Measurements from ENCODE around the gene PNPLA1. TPM values are rescaled to one million over a fixed set of nuclear protein-coding genes. Genes with fewer than 3 reads are reported as not detected.

Gene PNPLA1
- total RNA-seq, 4 donors from 2014 or later: not detected

- no peak overlapping the region for H3K4me3 ChIP-seq
- DNase-seq (no peak), ATAC-seq (no peak)
- H3K27ac ChIP-seq: no peak overlapping the region
- TF ChIP-seq, protein P1, sequence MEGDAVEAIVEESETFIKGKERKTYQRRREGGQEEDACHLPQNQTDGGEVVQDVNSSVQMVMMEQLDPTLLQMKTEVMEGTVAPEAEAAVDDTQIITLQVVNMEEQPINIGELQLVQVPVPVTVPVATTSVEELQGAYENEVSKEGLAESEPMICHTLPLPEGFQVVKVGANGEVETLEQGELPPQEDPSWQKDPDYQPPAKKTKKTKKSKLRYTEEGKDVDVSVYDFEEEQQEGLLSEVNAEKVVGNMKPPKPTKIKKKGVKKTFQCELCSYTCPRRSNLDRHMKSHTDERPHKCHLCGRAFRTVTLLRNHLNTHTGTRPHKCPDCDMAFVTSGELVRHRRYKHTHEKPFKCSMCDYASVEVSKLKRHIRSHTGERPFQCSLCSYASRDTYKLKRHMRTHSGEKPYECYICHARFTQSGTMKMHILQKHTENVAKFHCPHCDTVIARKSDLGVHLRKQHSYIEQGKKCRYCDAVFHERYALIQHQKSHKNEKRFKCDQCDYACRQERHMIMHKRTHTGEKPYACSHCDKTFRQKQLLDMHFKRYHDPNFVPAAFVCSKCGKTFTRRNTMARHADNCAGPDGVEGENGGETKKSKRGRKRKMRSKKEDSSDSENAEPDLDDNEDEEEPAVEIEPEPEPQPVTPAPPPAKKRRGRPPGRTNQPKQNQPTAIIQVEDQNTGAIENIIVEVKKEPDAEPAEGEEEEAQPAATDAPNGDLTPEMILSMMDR (IDR thresholded peaks at IDR 0.05 in 4 of 5, conservative IDR thresholded peaks at IDR 0.05 in 1 of 5): no peak
- no peak for TF ChIP-seq POLR2A (IDR thresholded peaks at IDR 0.05)
- peaks cover 0 to 76% of the 10 kb centered on the region in 2 donors for H3K36me3 ChIP-seq
- H3K9me3 ChIP-seq: no peaks in the 10 kb centered on the region
- intact Hi-C loops (cut with DNase I; ENCODE audit: low total_unique reads) (no loop called here), in situ Hi-C loops (cut with MboI; ENCODE audit: low sequenced_read_pairs in 4 of 4) (no loop called here)
- H3K27me3 ChIP-seq: no peaks in the 10 kb centered on the region
- H3K4me1 ChIP-seq: no peaks in the 10 kb centered on the region
Measured at GRCh38 chr6:36229223-36229622, 40.6 kb upstream of the PNPLA1 start.

DNA sequence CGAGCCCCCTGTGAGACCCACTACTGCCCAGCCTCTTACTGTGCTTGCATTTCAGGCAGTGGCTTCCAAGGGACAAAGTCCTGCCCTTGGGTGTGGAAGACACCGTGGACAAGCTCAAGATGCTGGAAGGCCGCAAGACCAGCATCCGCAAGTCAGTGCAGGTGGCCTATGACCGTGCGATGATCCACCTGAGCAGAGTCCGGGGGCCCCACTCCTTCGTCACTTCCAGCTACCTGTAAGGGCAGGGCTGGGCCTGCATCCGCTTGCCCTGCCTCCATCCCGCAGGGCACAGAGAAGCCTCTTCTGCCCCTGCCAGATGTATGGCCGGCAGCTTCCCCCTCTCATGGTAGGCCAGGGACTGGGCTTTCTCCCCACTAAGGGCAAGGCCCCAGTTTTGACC is 39.5 kb upstream of the PNPLA1 start:
- intact Hi-C loops (cut with DNase I; ENCODE audit: low total_unique reads) (no loop called here), in situ Hi-C loops (cut with MboI; ENCODE audit: low sequenced_read_pairs in 4 of 4) (no loop called here)
- H3K4me3 ChIP-seq: no peak overlapping the region
- H3K27me3 ChIP-seq: no peaks in the 10 kb centered on the region
- H3K27ac ChIP-seq: no peak overlapping the region
- peaks cover 0 to 65% of the 10 kb centered on the region in 2 donors for H3K36me3 ChIP-seq
- ATAC-seq (no peak), DNase-seq (no peak)
- H3K9me3 ChIP-seq: no peaks in the 10 kb centered on the region
- no peak for TF ChIP-seq POLR2A (IDR thresholded peaks at IDR 0.05)
- TF ChIP-seq, protein P1 (IDR thresholded peaks at IDR 0.05 in 4 of 5, conservative IDR thresholded peaks at IDR 0.05 in 1 of 5): no peak
- H3K4me1 ChIP-seq: no peaks in the 10 kb centered on the region

DNA sequence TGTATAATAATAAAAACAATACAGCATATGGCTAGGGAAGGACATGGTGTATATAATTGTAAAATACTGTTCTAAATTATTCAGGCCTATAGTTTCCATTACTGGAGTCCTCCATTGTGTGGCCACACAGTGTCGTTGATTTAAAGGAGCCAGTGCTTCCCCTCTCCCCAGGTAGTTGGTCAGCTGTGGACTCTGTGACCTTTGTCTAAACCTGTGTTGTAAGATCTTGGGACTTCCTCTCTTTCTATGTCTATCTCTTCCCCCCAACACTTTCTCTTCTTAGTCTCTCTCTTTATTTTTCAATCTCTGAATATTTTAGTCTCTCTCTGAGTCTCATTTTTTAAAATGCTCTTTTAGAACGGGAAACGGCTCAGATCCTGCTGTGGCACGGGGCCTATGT is 37.7 kb upstream of the PNPLA1 start:
- Histone ChIP-seq H3K4me3 (no peak overlapping the region), H3K4me1 (no peaks in the 10 kb centered on the region), H3K36me3 (peaks cover 0 to 50% of the 10 kb centered on the region in 2 donors), H3K27me3 (no peaks in the 10 kb centered on the region), H3K9me3 (no peaks in the 10 kb centered on the region), H3K27ac (no peak overlapping the region)
- intact Hi-C loops (cut with DNase I; ENCODE audit: low total_unique reads) (no loop called here), in situ Hi-C loops (cut with MboI; ENCODE audit: low sequenced_read_pairs in 4 of 4) (no loop called here)
- DNase-seq (no peak), ATAC-seq (no peak)
- no peak for TF ChIP-seq POLR2A (IDR thresholded peaks at IDR 0.05)
- TF ChIP-seq, protein P1 (IDR thresholded peaks at IDR 0.05 in 4 of 5, conservative IDR thresholded peaks at IDR 0.05 in 1 of 5): no peak

DNA sequence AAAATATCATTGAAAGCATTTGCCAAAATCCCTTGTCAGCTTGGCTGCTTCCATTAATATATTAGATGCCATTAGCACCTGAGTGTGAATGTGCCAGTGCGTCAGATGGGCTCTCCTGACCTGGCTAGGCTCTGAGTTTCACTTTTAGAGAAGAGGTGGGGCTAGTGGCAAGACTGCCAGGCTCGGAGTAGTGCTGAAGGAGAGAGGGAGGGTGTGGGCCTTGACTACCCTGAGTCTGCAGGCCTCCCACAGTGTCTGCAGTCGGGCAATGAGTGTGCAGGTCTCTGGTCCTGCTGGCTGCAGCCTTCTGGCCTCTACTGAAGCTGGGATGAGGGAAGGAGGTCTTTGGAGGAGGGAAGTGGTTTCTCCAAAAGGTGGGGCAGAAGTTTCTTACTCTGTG is 34.6 kb upstream of the PNPLA1 start:
- TF ChIP-seq, protein P1 (IDR thresholded peaks at IDR 0.05 in 4 of 5, conservative IDR thresholded peaks at IDR 0.05 in 1 of 5): no peak
- TF ChIP-seq POLR2A (IDR thresholded peaks at IDR 0.05): no peak
- H3K36me3 ChIP-seq: peaks cover 0 to 20% of the 10 kb centered on the region in 2 donors

DNA sequence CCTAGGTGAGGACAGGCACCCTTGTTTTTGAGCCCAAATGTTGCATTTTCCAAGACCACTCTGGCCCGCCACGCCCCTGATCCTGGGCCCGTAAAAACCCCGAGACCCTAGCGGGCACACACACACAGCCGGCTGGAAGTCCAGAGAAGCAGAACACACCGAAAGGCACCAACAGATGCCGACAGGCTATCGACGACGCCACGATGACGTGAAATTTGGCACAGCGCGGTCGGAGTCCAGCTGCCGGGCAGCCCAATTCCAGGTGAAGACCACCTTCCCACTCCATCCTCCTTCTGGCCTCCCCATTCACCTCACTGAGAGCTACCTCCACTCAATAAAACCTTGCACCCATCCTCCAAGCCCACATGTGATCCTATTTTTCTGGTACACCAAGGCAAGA is 34.0 kb upstream of the PNPLA1 start:
- Histone ChIP-seq H3K9me3 (no peaks in the 10 kb centered on the region), H3K27me3 (no peaks in the 10 kb centered on the region), H3K4me1 (no peaks in the 10 kb centered on the region), H3K27ac (no peak overlapping the region), H3K36me3 (peaks cover 0 to 15% of the 10 kb centered on the region in 2 donors), H3K4me3 (no peak overlapping the region)
- ATAC-seq (no peak), DNase-seq (no peak)
- in situ Hi-C loops (cut with MboI; ENCODE audit: low sequenced_read_pairs in 4 of 4): no loop called here
- TF ChIP-seq POLR2A (IDR thresholded peaks at IDR 0.05): no peak
- TF ChIP-seq, protein P1 (IDR thresholded peaks at IDR 0.05 in 4 of 5, conservative IDR thresholded peaks at IDR 0.05 in 1 of 5): no peak
- intact Hi-C loops (cut with DNase I; ENCODE audit: low total_unique reads): no loop called here

More for the DNA sequence above, 34.6 kb upstream of the PNPLA1 start:
- no peaks in the 10 kb centered on the region for H3K27me3 ChIP-seq
- no peak overlapping the region for H3K4me3 ChIP-seq
- no peak overlapping the region for H3K27ac ChIP-seq
- intact Hi-C loops (cut with DNase I; ENCODE audit: low total_unique reads): no loop called here
- H3K4me1 ChIP-seq: no peaks in the 10 kb centered on the region
- ATAC-seq (no peak), DNase-seq (no peak)
- no peaks in the 10 kb centered on the region for H3K9me3 ChIP-seq
- in situ Hi-C loops (cut with MboI; ENCODE audit: low sequenced_read_pairs in 4 of 4): no loop called here

Data from gastrocnemius medialis (tissue), 4 donors.